HepG2 (cell line): ENCODE results near the gene BLOC1S1. TPM values are rescaled to one million over a fixed set of nuclear protein-coding genes. Genes with fewer than 3 reads are reported as not detected.

Source experiments
- ATAC-seq: fragments of 200-7000 bp; cut with Tn5 transposase; 3 replicates; pipeline ENCODE4 v1.9.1; 2020; ENCODE audit warnings: mild to moderate bottlenecking, moderate library complexity
- BruUV-seq: library from RNA; stranded (reverse); fragments of 400-500 nt; replicated peaks from 2 replicates; lab custom pipeline; 2021; lab: Mats Ljungman, UMichigan
- CTCF ChIA-PET: fragments of 300-600 bp; formaldehyde crosslinking; extraction: SDS; loops from one replicate; lab custom pipeline; 2021; ENCODE audit warnings: low total read pairs, inconsistent platforms, low intra/inter-chr PET ratio; lab: Yijun Ruan, JAX
- POLR2A ChIA-PET: fragments of 350-600 bp; sonication (Branson Sonifier 250); formaldehyde crosslinking; loops from one replicate; lab custom pipeline; 2020; ENCODE audit warnings: antibody characterized with exemption, inconsistent platforms; lab: Yijun Ruan, JAX
- DNase-seq: peaks from one replicate; pipeline ENCODE4 v3.0.0-alpha.2; 2015; ENCODE audit warnings: low spot score
- FAIRE-seq: peaks from 3 replicates; lab custom pipeline; 2011; peaks lifted over from hg19 to GRCh38; lab: Jason Lieb, UNC
- H2AFZ ChIP-seq: one replicate; pipeline ENCODE4 v1.6.1; 2011; ENCODE audit warnings: low read length, inconsistent platforms
- H3K27ac ChIP-seq: fragments of 300-600 bp; 3 replicates; pipeline ENCODE4 v1.8.0; 2011; ENCODE audit warnings: mixed run types, mild to moderate bottlenecking, mixed read lengths, low read length, inconsistent platforms; ENCODE audit not compliant: insufficient read depth; ENCODE audit errors: extremely low read length
- H3K27me3 ChIP-seq, 2 experiments: fragments of 200-600 bp in 1 of 2; 2 replicates in 1 of 2; 3 replicates in 1 of 2; pipeline versions ENCODE4 v1.6.0 to v1.8.0; 2011; ENCODE audit warnings: low read length in 2 of 2, mild to moderate bottlenecking in 2 of 2, moderate library complexity in 2 of 2, inconsistent platforms in 1 of 2; ENCODE audit not compliant: insufficient read depth in 2 of 2, control insufficient read depth in 1 of 2
- H3K36me3 ChIP-seq, 2 experiments: fragments of 200-600 bp in 1 of 2; replicated peaks in 1 of 2; 2 replicates in 1 of 2; 3 replicates in 1 of 2; pipeline versions ENCODE4 v1.5.1 to v1.8.0; 2011; ENCODE audit warnings: low read length in 2 of 2, inconsistent platforms in 1 of 2; ENCODE audit not compliant: insufficient read depth in 2 of 2, control insufficient read depth in 1 of 2
- H3K4me1 ChIP-seq: 2 replicates; pipeline ENCODE4 v1.5.1; 2012; ENCODE audit warnings: low read length, inconsistent platforms; ENCODE audit not compliant: insufficient read depth
- H3K4me2 ChIP-seq: 2 replicates; pipeline ENCODE4 v1.6.0; 2011; ENCODE audit warnings: low read depth, low read length, inconsistent platforms
- H3K4me3 ChIP-seq, 3 experiments: fragments of 200-600 bp in 1 of 3; sonication (generic), shearing (Covaris generic) in 1 of 3; replicated peaks in 1 of 3; 2 replicates each; pipeline ENCODE4 v1.5.1; 2011 to 2016; ENCODE audit warnings: low read length in 3 of 3, inconsistent platforms in 2 of 3, low read depth in 2 of 3, mild to moderate bottlenecking in 2 of 3, control low read depth in 1 of 3, mixed read lengths in 1 of 3; ENCODE audit not compliant: insufficient read depth in 1 of 3
- H3K79me2 ChIP-seq: one replicate; pipeline ENCODE4 v1.6.1; 2011; ENCODE audit warnings: low read length, inconsistent platforms; ENCODE audit not compliant: insufficient read depth
- H3K9ac ChIP-seq: 2 replicates; pipeline ENCODE4 v1.6.0; 2011; ENCODE audit warnings: mild to moderate bottlenecking, low read depth, low read length, inconsistent platforms; ENCODE audit not compliant: insufficient read depth
- H3K9me3 ChIP-seq: 2 replicates; pipeline ENCODE4 v1.5.1; 2012; ENCODE audit warnings: mild to moderate bottlenecking, low read length
- H4K20me1 ChIP-seq: 2 replicates; pipeline ENCODE4 v1.6.0; 2011; ENCODE audit warnings: inconsistent platforms, mild to moderate bottlenecking, low read length, moderate library complexity; ENCODE audit not compliant: insufficient read depth
- ATF1 ChIP-seq: IDR thresholded peaks from 2 replicates; pipeline ENCODE4 v1.6.1; 2016; ENCODE audit warnings: mild to moderate bottlenecking, control low read depth
- ATF7 ChIP-seq, 2 experiments: fragments of 450-650 bp in 1 of 2; sonication (generic) in 1 of 2; formaldehyde crosslinking in 1 of 2; IDR thresholded peaks; 2 replicates each; pipeline versions ENCODE4 v1.4.0 to v1.6.1; 2016 to 2020; ENCODE audit warnings: antibody characterized with exemption in 1 of 2, mild to moderate bottlenecking in 1 of 2, missing genetic modification reagents in 1 of 2
- CREB1 ChIP-seq, 2 experiments: fragments of 450-650 bp in 1 of 2; IDR thresholded peaks; 2 replicates each; pipeline ENCODE4 v1.6.1; 2016 to 2017; ENCODE audit warnings: control low read depth in 1 of 2, mild to moderate bottlenecking in 1 of 2, missing compliant biosample characterization in 1 of 2, missing genetic modification characterization in 1 of 2
- DRAP1 ChIP-seq: IDR thresholded peaks from 2 replicates; pipeline ENCODE4 v1.6.1; 2016; ENCODE audit warnings: missing genetic modification reagents, missing compliant biosample characterization
- NR2F1 ChIP-seq, 2 experiments: fragments of 450-650 bp in 1 of 2; formaldehyde crosslinking in 1 of 2; IDR thresholded peaks; 2 replicates each; pipeline versions ENCODE4 v1.5.0 to v1.6.1; 2016 to 2020; ENCODE audit warnings: mild to moderate bottlenecking in 1 of 2, missing compliant biosample characterization in 1 of 2, missing genetic modification reagents in 1 of 2, moderate library complexity in 1 of 2
- SP4 ChIP-seq: sonication (generic); formaldehyde crosslinking; IDR thresholded peaks from 2 replicates; pipeline ENCODE4 v1.8.1; 2023; ENCODE audit warnings: mild to moderate bottlenecking, missing genetic modification reagents
- SPEN ChIP-seq: sonication (generic); formaldehyde crosslinking; IDR thresholded peaks from 2 replicates; pipeline ENCODE4 v1.5.1; 2020; ENCODE audit warnings: low read depth, mild to moderate bottlenecking, missing genetic modification reagents
- ZNF598 ChIP-seq: sonication (generic); formaldehyde crosslinking; IDR thresholded peaks from 2 replicates; pipeline ENCODE4 v1.5.1; 2020; ENCODE audit warnings: mild to moderate bottlenecking, missing genetic modification reagents, borderline replicate concordance
- WGBS: methylation state at CpG from one replicate; pipeline ENCODE4 v1.1.6; 2017; ENCODE audit warnings: low lambda C conversion rate; 5-methylcytosine and 5-hydroxymethylcytosine counted together
- in situ Hi-C: cut with HindIII; loops from 2 replicates; pipeline ENCODE4 v1.10.0; 2017; ENCODE audit warnings: low pct_unique_long_range_greater_than_20kb; ENCODE audit not compliant: extremely low pct_ligation_motif_present
- intact Hi-C: fragments of 100-400 bp; cut with micrococcal nuclease; formaldehyde crosslinking; loops from one replicate; pipeline ENCODE4 v1.10.0; 2022; ENCODE audit not compliant: unreplicated experiment
- polyA plus RNA-seq, 8 experiments: library from polyadenylated mRNA; depleted of rRNA in 3 of 8; stranded (reverse) in 7 of 8; unstranded in 1 of 8; fragments of >200 nt; fragmentation: Illumina TruSeq in 4 of 8; extraction: Trizol in 4 of 8; gene quantifications; 2 replicates each; pipeline versions ENCODE4 v1.2.1 to v1.2.3, GENCODE V29; 2011 to 2016; ENCODE audit warnings: low read depth in 4 of 8, missing spikeins in 1 of 8, mixed read lengths in 1 of 8; ENCODE audit not compliant: insufficient read depth in 1 of 8
- total RNA-seq, 5 experiments: library from RNA; depleted of rRNA; stranded (reverse); fragments of >200 nt; fragmentation: Illumina TruSeq; extraction: Trizol; gene quantifications; 2 replicates each; pipeline ENCODE4 v1.2.3, GENCODE V29; 2016; ENCODE audit warnings: low read depth in 1 of 5

BLOC1S1 gene
- total and polyA plus RNA-seq, 2 of the 13 experiments (the other 11 are each of a cell fraction or from before 2014, with no cell fraction given): 55.1 to 95.3 TPM

GRCh38 chr12:55737581-55738122, 21.8 kb downstream of the BLOC1S1 start:
- Histone ChIP-seq H3K4me1 (peaks cover 35% of the 10 kb centered on the region), H3K36me3 (no peaks in the 10 kb centered on the region), H3K9ac (peak overlapping the region; percentile 39), H3K4me2 (peak overlapping the region; percentile 84), H3K27ac (peak overlapping the region; percentile 34), H4K20me1 (no peaks in the 10 kb centered on the region), H3K27me3 (peaks cover 0 to 6% of the 10 kb centered on the region in 2 experiments; a peak in 2 of 5 replicates), H3K4me3 (peak overlapping the region; percentile 50 to 66 (median 63)), H2AFZ (peak overlapping the region; percentile 85), H3K79me2 (no peaks in the 10 kb centered on the region), H3K9me3 (no peaks in the 10 kb centered on the region)
- ATAC-seq: peak; percentile 46
- DNase-seq: no peak
- no TSS peak for BruUV-seq
- intact Hi-C loops (loop anchor here (1.0 to 5.0 kb wide), 5 partner anchors 13 to 300 kb away; partner anchors contain the start of genes DGKA and RDH5), in situ Hi-C loops (loop anchor here (5.0 kb wide), 4 partner anchors 60 to 295 kb away; no protein-coding TSS in a partner anchor)
- CTCF ChIA-PET: interaction anchor here (0.7 to 3.3 kb wide), 8 partner anchors 13 to 292 kb away, joined by 3 to 36 read pairs (median 10); partner anchors contain the start of gene RDH5
- TF ChIP-seq ZNF598 (CRISPR knock-in tag) (0 out of 2 replicates have a peak, but pooled peaks have one; percentile 4), SP4 (CRISPR knock-in tag) (0 out of 2 replicates have a peak, but pooled peaks have one; percentile 8), ATF7 (IDR thresholded peaks at IDR 0.05) (no peak), ATF7 (CRISPR knock-in tag; IDR thresholded peaks at IDR 0.05) (0 out of 2 replicates have a peak, but pooled peaks have one; percentile 38), NR2F1 (CRISPR knock-in tag; IDR thresholded peaks at IDR 0.05) (no peak), DRAP1 (CRISPR knock-in tag) (no peak), ATF1 (peak; percentile 48; the same call in 1 of the 2 replicates), SPEN (no peak), CREB1 (IDR thresholded peaks at IDR 0.05) (no peak), CREB1 (CRISPR knock-in tag; IDR thresholded peaks at IDR 0.05) (no peak)
- FAIRE-seq: no peak
- WGBS: 3% methylated on average over 4 of the region's 4 CpGs
- POLR2A ChIA-PET: interaction anchor here (0.8 to 3.1 kb wide), 10 partner anchors 8 to 190 kb away, joined by 3 to 27 read pairs (median 10); partner anchors contain the start of genes CD63, DNAJC14, ORMDL2 and PYM1
